Measurements from ENCODE around the gene DHX35. TPM values are rescaled to one million over a fixed set of nuclear protein-coding genes. Genes with fewer than 3 reads are reported as not detected.

Gene DHX35
- total and polyA plus RNA-seq, 2 of the 8 experiments (the other 6 are each of a cell fraction or from before 2014, with no cell fraction given): 21.9 to 27.7 TPM

DNA sequence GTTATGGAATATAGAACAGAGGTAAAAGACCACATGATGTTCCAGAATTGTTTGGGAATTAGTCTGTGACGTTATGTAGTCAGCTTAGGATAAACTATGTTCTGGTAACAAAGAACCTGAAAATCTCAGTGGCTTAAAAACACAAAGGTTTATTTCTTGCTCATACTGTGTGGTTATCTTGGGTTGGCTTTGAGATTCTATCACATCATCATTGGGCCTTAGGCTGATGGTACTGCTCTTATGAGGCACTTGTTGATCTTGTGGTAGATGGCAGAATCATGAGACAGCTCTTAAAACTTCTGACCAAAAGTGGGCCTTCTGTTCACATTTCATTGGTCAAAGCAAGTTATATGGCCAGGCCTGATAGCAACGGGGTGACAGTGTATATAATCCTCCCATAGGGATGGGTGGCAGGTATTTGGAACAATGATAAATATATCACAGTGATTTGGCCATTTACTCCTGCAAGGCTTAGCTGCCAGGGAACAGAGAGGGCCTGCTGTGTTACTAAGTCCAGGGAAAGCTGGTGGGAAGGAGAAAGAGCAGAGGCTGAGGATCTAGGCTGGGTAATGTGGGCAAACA lies 13.5 kb downstream of the DHX35 start (continued):
- no peak for TF ChIP-seq JUND (IDR thresholded peaks at IDR 0.05; ENCODE audit: low read length)
- no peak for TF ChIP-seq SIN3A (conservative IDR thresholded peaks at IDR 0.05 in 1 of 2, IDR thresholded peaks at IDR 0.05 in 1 of 2; ENCODE audit: low read depth in 1 of 2, low read length in 2 of 2)
